ENCODE measurements around the gene NUCKS1. TPM values are rescaled to one million over a fixed set of nuclear protein-coding genes. Genes with fewer than 3 reads are reported as not detected.

The NUCKS1 gene
- total RNA-seq, 1 donor from 2014 or later = 244 TPM

DNA sequence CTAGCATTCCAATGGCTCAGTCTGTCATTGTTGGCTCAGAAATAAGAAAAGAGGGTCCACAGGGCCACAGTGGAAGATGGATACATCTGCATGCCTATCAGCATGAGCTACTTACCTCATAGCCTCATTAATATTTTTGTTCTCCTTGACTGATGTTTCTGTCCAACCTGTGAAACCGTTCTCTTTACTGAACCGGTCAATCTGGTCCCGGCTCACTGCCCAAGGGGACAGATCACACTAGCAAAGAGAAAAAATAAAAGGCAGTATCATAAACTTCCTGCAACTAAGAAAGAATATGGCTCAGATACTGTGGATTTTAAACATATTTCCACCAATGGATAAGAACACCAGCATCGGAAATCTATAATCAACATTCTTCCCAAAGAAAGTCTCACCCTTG is 20.6 kb upstream of the NUCKS1 start:
- DNase-seq = no peak

DNA sequence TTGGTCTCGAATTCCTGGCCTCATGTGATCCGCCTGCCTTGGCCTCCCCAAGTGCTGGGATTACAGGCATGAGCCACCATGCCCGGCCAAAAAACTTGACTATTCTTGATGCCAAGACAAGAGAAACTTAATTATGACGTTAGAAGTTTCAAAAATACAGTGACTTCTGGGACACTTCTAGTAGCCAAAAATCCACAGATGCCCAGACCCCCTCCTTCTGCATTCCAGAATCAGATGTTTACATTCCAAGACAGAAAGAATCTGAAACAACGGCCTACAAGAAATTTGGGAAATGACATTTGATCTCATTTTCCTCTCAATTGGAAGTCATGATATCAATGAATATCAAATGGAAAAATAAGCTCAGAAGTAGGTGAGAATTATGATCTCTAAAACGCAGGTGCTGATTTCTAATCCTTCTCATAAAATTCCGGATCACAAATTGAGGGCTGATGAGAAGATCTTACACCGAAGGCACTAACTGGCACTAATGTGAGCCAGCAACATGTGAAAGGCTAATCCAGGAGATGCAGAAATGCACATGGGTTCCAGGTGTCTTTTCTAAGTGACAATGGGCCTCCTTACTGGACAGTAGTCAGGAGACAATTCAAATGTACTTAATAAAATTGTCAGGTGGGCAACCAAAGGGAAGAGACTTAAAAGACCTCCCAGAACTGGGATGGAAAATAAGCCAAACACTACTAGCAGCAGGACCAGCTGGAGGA is 19.8 kb upstream of the NUCKS1 start:
- DNase-seq = no peak

DNA sequence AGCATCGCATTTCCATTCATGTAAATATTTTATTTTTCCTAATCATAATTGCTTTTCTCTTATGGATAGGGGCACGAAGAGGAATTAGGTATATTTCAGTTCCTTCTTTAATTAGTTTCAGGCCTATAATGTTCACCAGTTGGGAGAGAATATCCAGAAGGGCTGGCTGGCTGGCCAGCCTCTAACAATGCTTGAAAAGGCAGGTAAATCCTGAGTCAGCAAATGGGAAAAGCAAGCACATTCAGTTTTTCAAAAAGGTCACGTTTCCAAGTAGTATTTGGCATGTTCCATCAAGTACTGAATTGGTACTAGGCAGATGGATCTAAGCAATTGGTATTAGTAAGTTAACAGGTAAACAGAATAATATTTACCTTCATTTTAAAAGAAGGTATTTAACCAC is 17.3 kb upstream of the NUCKS1 start:
- DNase-seq = no peak

DNA sequence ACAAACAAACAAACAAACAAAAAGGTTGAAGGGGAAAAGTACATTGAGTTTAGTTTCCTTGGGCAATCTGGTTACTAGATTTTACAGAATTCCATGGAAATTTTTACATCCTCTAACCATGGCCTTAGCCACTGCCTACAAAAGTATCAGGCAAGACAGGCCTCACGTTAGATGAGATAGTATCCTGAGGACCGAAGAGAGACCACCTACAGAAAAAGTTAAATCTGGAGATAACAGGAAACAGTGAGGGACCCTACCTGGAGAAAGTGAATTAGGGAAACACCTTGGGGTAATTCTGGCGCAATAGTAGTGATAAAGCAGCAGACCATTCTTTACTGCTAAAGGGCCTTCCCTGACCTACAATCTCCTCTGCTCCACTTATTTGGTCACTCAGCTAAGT is 16.6 kb upstream of the NUCKS1 start:
- DNase-seq = no peak

GRCh38 chr1:205766038-205766437 is 16.1 kb upstream of the NUCKS1 start:
- DNase-seq = no peak

DNA sequence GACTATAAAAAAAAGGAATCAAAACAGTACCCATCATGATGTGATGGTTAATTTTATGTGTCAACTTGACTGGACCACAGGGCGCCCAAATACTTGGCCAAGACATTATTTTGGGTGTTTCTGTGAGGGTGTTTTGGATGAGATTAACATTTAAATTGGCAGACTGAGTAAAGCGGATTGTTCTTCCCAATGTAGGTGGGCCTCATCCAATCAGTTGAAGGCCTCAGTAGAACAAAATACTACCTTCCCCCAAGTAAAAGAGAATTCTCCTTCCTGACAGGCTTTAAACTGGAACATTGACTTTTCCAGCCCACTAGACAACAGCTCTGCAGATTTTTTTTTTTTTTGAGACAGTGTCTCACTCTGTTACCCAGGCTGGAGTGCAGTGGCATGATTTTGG is 14.6 kb upstream of the NUCKS1 start:
- DNase-seq = no peak

GRCh38 chr1:205763980-205764379 is 14.0 kb upstream of the NUCKS1 start:
- no peak for DNase-seq

GRCh38 chr1:205760606-205761005 is 10.6 kb upstream of the NUCKS1 start:
- DNase-seq = no peak

- no peak for DNase-seq
Observed at GRCh38 chr1:205756552-205756951, 6.6 kb upstream of the NUCKS1 start.

- DNase-seq = no peak
Observed at GRCh38 chr1:205754857-205755256, 4.9 kb upstream of the NUCKS1 start.

GRCh38 chr1:205751036-205751651 is 1.2 kb upstream of the NUCKS1 start:
- no peak for DNase-seq

- peak; percentile 94 for DNase-seq
Observed at GRCh38 chr1:205749234-205750137, 496 bp downstream of the NUCKS1 start.

DNA sequence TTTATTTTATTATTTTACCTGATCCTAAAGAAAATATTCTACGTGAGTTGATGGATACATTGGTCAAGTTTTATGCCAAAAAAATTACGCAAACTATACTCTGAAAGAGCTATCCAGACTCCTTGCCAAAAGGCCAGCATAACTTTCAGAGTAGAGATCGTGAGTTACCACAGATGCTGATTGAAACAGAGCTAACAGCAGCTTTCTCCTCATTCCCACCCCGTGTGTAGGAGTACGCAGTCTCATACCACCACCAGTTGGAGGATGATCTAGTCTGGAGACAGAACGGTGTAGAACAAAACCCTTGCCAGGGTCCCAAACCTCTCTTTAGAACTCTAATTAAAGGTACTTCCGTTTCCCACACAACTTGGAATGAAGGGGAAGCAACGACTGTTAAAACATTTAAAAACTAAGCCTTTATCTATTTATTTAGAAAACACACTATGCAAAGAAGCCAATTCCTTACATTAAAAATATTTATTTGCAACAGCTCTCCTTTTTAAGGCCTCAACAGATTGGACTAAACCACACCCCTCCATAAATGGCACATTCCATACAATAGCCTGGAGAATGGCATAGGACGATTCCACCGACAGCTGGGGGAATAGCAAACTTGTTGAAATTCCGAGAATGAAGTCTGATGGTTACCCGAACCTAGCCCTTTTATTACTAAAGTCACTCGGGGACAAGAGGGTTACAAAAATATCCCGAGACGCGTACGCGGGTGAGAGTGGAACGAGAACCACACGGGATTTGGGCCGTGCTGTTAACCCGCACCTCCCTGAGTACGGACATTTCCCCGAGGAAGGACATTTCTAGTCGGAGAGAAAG is 1.4 kb downstream of the NUCKS1 start:
- DNase-seq = peak; percentile 92

DNA sequence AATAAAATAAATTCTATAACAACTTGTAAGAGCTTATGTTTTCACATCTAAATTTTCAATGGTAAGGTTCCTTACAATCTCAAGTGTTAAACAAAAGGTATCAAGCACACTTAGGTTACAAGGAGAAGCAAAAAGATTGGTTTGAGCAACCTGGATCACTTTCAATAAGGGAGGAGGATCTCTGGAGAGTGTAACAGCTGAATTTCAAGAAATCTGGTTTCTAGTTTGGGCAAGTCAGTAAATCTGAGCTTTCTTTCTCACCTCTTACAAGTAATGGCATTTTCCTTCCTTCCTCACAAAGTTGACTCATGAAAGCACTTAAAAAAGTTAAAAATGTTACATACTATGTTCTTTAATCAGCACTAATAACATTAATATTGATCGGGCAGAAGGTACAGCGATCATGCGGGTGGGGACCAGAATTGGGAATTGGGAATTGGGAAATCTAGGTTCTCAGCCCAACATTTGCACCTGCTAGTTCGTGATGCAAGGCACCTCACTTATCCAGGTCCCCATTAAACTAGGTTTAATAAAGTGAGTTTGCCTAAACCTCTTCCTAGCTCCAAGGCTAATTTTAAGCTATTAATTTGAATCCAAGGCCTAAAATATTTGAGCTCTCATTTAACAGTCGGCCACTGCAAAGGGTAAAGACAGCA is 3.1 kb downstream of the NUCKS1 start:
- no peak for DNase-seq

DNA sequence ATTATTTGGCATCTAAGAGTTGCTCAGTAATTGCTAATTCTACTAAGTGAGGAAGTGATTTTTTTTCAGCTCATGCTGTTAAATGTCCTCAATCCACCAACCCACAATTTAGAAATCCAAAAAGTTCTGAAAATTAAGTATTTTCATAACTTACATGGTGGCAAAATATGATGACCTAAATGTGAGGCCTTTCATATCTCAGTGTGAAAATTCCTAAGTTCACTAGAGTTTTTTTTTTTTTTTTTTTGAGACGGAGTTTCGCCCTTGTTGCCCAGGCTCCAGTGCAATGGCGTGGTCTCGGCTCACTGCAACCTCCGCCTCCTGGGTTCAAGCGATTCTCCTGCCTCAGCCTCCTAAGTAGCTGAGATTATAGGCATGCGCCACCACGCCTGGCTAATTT is 5.6 kb downstream of the NUCKS1 start:
- DNase-seq = no peak

DNA sequence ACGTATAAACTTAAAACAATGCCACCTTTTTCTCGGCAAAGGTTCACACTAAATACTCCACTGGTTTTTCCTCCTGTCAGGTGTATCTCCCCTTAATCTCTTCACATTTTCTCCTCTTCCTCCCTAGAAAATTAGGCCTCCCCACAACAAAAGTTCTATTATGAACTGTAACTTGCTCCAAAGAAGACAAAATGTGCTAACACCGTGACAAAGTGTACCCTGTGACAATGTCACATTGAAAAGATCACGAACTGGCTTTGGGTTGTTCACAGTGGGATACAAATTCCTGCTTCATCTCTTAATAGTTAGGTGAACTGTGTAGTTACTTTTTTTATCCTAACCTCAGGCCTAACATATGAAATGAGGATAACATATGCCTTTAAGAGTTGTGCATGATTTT is 6.0 kb downstream of the NUCKS1 start:
- DNase-seq = no peak

DNA sequence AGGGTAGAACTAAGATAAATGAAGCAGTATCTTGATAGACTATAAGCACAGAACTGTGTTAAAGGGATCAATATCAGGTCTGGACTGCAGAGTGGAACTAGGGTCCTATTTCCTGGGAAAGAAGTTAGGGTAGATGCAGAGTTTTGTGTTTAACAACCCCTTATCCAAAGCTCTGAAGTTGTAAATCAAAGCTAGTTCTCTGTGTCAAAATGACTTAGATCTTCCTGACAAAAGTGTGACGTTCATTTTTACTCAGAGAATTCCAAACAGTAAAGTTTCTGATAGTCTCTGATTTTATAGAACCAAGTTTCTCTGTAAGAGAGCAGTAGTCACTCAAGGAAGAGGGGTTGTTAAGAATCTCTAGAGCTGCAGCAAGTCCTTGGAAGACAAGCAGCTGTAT is 8.3 kb downstream of the NUCKS1 start:
- no peak for DNase-seq

- DNase-seq = no peak
Observed at GRCh38 chr1:205739348-205740160, 10.4 kb downstream of the NUCKS1 start.

DNA sequence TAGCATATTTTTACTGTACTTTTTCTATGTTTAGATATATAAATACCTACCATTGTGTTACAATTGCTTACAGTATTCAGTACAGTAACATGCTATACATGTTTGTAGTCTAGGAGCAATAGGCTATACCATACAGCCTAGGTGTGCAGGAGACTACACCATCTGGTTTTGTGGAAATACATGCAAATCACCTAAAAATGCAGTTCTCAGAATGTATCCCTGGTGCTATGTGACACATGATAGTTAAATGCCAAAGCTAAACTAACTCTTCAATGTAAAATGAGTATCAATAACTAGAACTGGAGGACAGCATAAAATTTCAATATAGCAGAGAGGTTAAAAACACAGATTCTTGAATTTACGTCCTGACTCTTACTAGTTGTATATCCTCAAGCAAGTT is 14.8 kb downstream of the NUCKS1 start:
- no peak for DNase-seq

DNA sequence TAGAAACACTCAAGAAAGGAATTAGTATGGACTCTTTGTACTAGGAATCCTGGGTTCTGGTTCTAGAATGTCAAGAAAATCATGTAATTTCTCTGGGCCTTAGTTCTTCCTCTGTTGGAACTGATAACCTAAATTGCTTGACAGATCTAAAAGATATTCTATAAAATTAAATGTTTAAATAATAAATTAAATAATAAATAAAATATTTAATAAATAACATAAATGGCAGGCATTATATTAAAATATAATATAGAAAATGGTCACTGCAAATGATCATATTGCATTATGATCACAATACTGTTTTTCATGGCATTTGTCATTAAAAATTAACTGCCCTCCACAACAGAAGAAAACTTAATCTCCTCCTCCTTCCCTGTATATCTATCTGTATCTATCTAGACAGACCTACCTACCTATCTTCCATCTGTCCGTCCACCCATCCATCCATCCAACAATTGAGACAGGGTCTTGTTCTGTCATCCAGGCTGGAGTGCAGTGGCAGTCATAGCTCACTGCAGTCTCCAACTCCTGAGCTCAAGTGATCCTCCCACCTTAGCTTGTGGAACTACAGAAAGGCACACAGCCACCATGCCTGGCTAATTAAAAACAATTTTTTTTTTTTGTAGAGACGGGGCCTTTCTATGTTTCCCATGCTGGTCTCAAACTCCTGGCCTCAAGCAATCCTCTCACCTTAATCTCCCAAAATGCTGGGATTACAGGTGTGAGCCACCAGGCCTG is 16.4 kb downstream of the NUCKS1 start:
- DNase-seq = no peak
